HL-60 (cell line): ENCODE results near the gene HHATL.

Experiments used
- POLR2AphosphoS5 ChIP-seq: IDR thresholded peaks from 2 replicates; pipeline ENCODE4 v1.6.1; 2012; ENCODE audit warnings: low read depth
- TF ChIP-seq, protein P1 (sequence below): IDR thresholded peaks from one replicate; pipeline ENCODE4 v1.5.1; 2011; ENCODE audit warnings: low read length, control low read depth, inconsistent platforms; ENCODE audit not compliant: insufficient read depth

DNA sequence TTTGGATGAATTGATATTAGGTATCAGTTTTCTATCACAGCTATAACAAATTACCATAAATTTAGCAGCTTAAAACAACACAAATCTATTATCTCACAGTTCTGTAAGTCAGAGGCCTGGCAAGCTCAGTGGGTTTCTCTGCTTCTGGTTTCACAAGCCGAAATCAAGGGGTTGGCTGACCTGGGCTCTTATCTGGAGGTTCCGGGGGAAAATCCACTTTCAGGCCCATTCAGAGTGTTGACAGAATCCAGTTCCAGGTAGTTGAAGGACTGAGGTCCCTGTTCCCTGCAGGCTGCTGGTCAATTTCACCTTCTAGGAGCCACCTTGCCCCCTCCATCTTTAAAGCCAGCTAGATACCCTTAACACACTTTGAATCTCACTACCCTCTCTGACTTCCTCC, 11.1 kb upstream of the HHATL start:
- TF ChIP-seq, protein P1, sequence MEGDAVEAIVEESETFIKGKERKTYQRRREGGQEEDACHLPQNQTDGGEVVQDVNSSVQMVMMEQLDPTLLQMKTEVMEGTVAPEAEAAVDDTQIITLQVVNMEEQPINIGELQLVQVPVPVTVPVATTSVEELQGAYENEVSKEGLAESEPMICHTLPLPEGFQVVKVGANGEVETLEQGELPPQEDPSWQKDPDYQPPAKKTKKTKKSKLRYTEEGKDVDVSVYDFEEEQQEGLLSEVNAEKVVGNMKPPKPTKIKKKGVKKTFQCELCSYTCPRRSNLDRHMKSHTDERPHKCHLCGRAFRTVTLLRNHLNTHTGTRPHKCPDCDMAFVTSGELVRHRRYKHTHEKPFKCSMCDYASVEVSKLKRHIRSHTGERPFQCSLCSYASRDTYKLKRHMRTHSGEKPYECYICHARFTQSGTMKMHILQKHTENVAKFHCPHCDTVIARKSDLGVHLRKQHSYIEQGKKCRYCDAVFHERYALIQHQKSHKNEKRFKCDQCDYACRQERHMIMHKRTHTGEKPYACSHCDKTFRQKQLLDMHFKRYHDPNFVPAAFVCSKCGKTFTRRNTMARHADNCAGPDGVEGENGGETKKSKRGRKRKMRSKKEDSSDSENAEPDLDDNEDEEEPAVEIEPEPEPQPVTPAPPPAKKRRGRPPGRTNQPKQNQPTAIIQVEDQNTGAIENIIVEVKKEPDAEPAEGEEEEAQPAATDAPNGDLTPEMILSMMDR = no peak
- TF ChIP-seq POLR2AphosphoS5 = no peak
